SK-N-MC (cell line): ENCODE measurements around the gene PNPLA1.

Experiments used
- EZH2 ChIP-seq: fragments of 200-600 bp; sonication (generic); IDR thresholded peaks from one replicate; pipeline ENCODE4 v1.6.1; 2017; ENCODE audit warnings: antibody characterized with exemption
- POLR2AphosphoS5 ChIP-seq: IDR thresholded peaks from 2 replicates; pipeline ENCODE4 v1.6.1; 2012; ENCODE audit warnings: mild to moderate bottlenecking, low read depth, low read length, borderline replicate concordance

DNA sequence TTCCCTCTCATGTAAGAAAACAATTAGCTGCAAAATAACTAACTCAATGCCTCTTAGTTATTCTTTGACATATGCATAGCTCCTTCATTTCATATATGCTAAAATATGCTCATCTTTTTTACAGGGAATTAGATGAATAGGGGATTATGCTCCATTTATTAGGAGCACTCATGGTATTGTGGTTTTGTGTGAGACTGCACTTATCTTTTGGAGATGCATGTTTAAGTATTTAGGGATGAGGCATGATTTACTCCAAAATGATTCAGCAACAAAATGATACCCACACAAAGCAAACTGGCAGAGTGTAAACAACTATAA is 58.0 kb downstream of the PNPLA1 start:
- no peak for TF ChIP-seq POLR2AphosphoS5
- TF ChIP-seq EZH2, result no peak
